A673 (cell line): ENCODE data around the gene NCAPG2. TPM values are rescaled to one million over a fixed set of nuclear protein-coding genes. Genes with fewer than 3 reads are reported as not detected.
A peak's percentile ranks its signal among the peaks of the same experiment; 100 is the strongest.

ENCODE experiments used
- BruUV-seq: library from RNA; stranded (reverse); fragments of 400-500 nt; replicated peaks from 2 replicates; lab custom pipeline; 2021; lab: Mats Ljungman, UMichigan
- CTCF ChIA-PET: fragments of 300-600 bp; sonication (Branson Sonifier 250); formaldehyde crosslinking; loops from one replicate; lab custom pipeline; 2022; ENCODE audit warnings: antibody characterized with exemption; lab: Charles Lee
- POLR2A ChIA-PET: fragments of 300-600 bp; sonication (Branson Sonifier 250); formaldehyde crosslinking; loops from one replicate; lab custom pipeline; 2022; ENCODE audit warnings: antibody characterized with exemption; ENCODE audit not compliant: low non-redundant PET; lab: Charles Lee
- DNase-seq: peaks from one replicate; pipeline ENCODE4 v3.0.0-alpha.2; 2015; ENCODE audit warnings: low spot score
- H3K27ac ChIP-seq: fragments of 200-600 bp; sonication (generic); 2 replicates; pipeline ENCODE4 v1.5.1; 2016; ENCODE audit warnings: mixed run types, low read depth, mild to moderate bottlenecking, mixed read lengths, antibody characterized with exemption, low read length; ENCODE audit not compliant: poor library complexity, severe bottlenecking
- H3K27me3 ChIP-seq: fragments of 200-600 bp; sonication (generic); replicated peaks from 2 replicates; pipeline ENCODE4 v1.6.1; 2017; ENCODE audit warnings: mixed run types, low read depth, mild to moderate bottlenecking, mixed read lengths, antibody characterized with exemption, low read length; ENCODE audit not compliant: insufficient read depth, poor library complexity
- H3K36me3 ChIP-seq: fragments of 200-600 bp; sonication (generic); 2 replicates; pipeline ENCODE4 v1.6.1; 2016; ENCODE audit warnings: mixed run types, mild to moderate bottlenecking, mixed read lengths, antibody characterized with exemption, low read length; ENCODE audit not compliant: insufficient read depth, poor library complexity, severe bottlenecking
- H3K4me1 ChIP-seq: fragments of 200-600 bp; sonication (generic); 2 replicates; pipeline ENCODE4 v1.6.1; 2017; ENCODE audit warnings: mixed run types, mild to moderate bottlenecking, mixed read lengths, antibody characterized with exemption, low read length; ENCODE audit not compliant: insufficient read depth, poor library complexity, severe bottlenecking
- H3K4me3 ChIP-seq: fragments of 200-600 bp; sonication (generic); 2 replicates; pipeline ENCODE4 v1.5.1; 2016; ENCODE audit warnings: low read depth, mixed run types, mild to moderate bottlenecking, mixed read lengths, low read length; ENCODE audit not compliant: poor library complexity, severe bottlenecking
- H3K9me3 ChIP-seq: fragments of 200-600 bp; sonication (generic); 2 replicates; pipeline ENCODE4 v1.6.1; 2016; ENCODE audit warnings: mixed run types, low read depth, mild to moderate bottlenecking, mixed read lengths, antibody characterized with exemption, low read length; ENCODE audit not compliant: poor library complexity, severe bottlenecking
- CTCF ChIP-seq: fragments of 300-800, 200-600 bp; sonication (generic); conservative IDR thresholded peaks from 2 replicates; pipeline ENCODE4 v1.5.1; 2017; ENCODE audit warnings: low read depth, mild to moderate bottlenecking, antibody characterized with exemption, low read length, moderate library complexity, mixed read lengths
- EZH2 ChIP-seq: fragments of 200-600 bp; sonication (generic); IDR thresholded peaks from 2 replicates; pipeline ENCODE4 v1.6.1; 2017; ENCODE audit warnings: borderline replicate concordance, low read depth, mild to moderate bottlenecking, mixed read lengths, antibody characterized with exemption, low read length; ENCODE audit not compliant: poor library complexity, severe bottlenecking
- intact Hi-C: fragments of 100-400 bp; cut with micrococcal nuclease; formaldehyde crosslinking; loops from one replicate; pipeline ENCODE4 v1.10.0; 2022; ENCODE audit not compliant: unreplicated experiment
- total RNA-seq: library from RNA; stranded (reverse); gene quantifications from 2 replicates; pipeline ENCODE4 v1.2.3, GENCODE V29; 2021

NCAPG2 gene
- total RNA-seq, 1 experiment from 2014 or later: 127 TPM

GRCh38 chr7:158586499-158587161 lies 118.0 kb downstream of the NCAPG2 start:
- no peak overlapping the region for H3K27ac ChIP-seq
- no peak for DNase-seq
- TF ChIP-seq EZH2 (peak; percentile 48), CTCF (no peak)
- H3K9me3 ChIP-seq: no peaks in the 10 kb centered on the region
- no peak overlapping the region for H3K4me3 ChIP-seq
- intact Hi-C loops: no loop called here
- H3K27me3 ChIP-seq: peaks cover 52% of the 10 kb centered on the region
- ChIA-PET CTCF (no interaction called here), POLR2A (no interaction called here)
- no peaks in the 10 kb centered on the region for H3K4me1 ChIP-seq
- BruUV-seq: no TSS peak
- no peaks in the 10 kb centered on the region for H3K36me3 ChIP-seq

- no peak for DNase-seq
- intact Hi-C loops: no loop called here
- peaks cover 52% of the 10 kb centered on the region for H3K27me3 ChIP-seq
- no TSS peak for BruUV-seq
- no peak overlapping the region for H3K4me3 ChIP-seq
- H3K27ac ChIP-seq: no peak overlapping the region
- no peaks in the 10 kb centered on the region for H3K4me1 ChIP-seq
- H3K9me3 ChIP-seq: no peaks in the 10 kb centered on the region
- no peaks in the 10 kb centered on the region for H3K36me3 ChIP-seq
- TF ChIP-seq EZH2 (no peak), CTCF (no peak)
- POLR2A ChIA-PET: no interaction called here
- CTCF ChIA-PET: no interaction called here
These were observed 118.7 kb downstream of the NCAPG2 start for GRCh38 chr7:158585721-158586498.

- ChIA-PET CTCF (no interaction called here), POLR2A (no interaction called here)
- H3K27me3 ChIP-seq: peaks cover 59% of the 10 kb centered on the region
- no peak for DNase-seq
- no TSS peak for BruUV-seq
- intact Hi-C loops: no loop called here
- H3K9me3 ChIP-seq: peaks cover 4% of the 10 kb centered on the region
- H3K4me3 ChIP-seq: no peak overlapping the region
- no peak overlapping the region for H3K27ac ChIP-seq
- no peaks in the 10 kb centered on the region for H3K4me1 ChIP-seq
- H3K36me3 ChIP-seq: no peaks in the 10 kb centered on the region
- no peak for TF ChIP-seq CTCF
- TF ChIP-seq EZH2: no peak
These were observed 120.2 kb downstream of the NCAPG2 start for GRCh38 chr7:158584407-158584806.
